Measurements from ENCODE around the gene CDKL2. TPM values are rescaled to one million over a fixed set of nuclear protein-coding genes. Genes with fewer than 3 reads are reported as not detected.

CDKL2 gene
- polyA plus RNA-seq, 1 donor (not counting 4 experiments of a cell fraction or from before 2014, with no cell fraction given), result 0.64 TPM

GRCh38 chr4:75555294-75556164 lies 74.8 kb downstream of the CDKL2 start, which contains the start of gene ODAPH:
TSS of gene ODAPH (plus strand) at chr4:75556066. CDS start at chr4:75556083, 17 bp downstream.
- H3K4me3 ChIP-seq (ENCODE audit: control insufficient read depth in 2 of 3, extremely low read depth in 1 of 3, insufficient read depth in 2 of 3, low read depth in 1 of 3, low read length in 3 of 3), result peak within 1 kb of the TSS in 2 of 3 experiments; percentile 30 to 48
- H2AFZ ChIP-seq (ENCODE audit: control insufficient read depth, low read length), result peak within 1 kb of the TSS; percentile 14
- dilution Hi-C loops (cut with MboI; ENCODE audit: extremely low pct_ligation_motif_present, low sequenced_read_pairs), result no loop called here
- FAIRE-seq (peak; percentile 99), DNase-seq (ENCODE audit: low read depth, low spot score) (no peak)
- peak within 1 kb of the TSS; percentile 36 for H3K27ac ChIP-seq (ENCODE audit: control insufficient read depth, insufficient read depth, low read length)
- no peaks in the 10 kb centered on the region for H3K36me3 ChIP-seq (ENCODE audit: control insufficient read depth in 2 of 2, extremely low read depth in 1 of 2, insufficient read depth in 2 of 2, low read length in 2 of 2)
- H3K9ac ChIP-seq (ENCODE audit: control insufficient read depth, extremely low read depth, insufficient read depth, low read length), result peak within 1 kb of the TSS; percentile 6
- no peaks in the 10 kb centered on the region for H3K79me2 ChIP-seq (ENCODE audit: control insufficient read depth, insufficient read depth, low read length)
- peaks cover 15% of the 10 kb centered on the region for H3K4me1 ChIP-seq (ENCODE audit: control insufficient read depth, extremely low read depth, insufficient read depth, low read length)
- no peaks in the 10 kb centered on the region for H3K27me3 ChIP-seq (ENCODE audit: control insufficient read depth, extremely low read depth, insufficient read depth, low read length)
- no peaks in the 10 kb centered on the region for H4K20me1 ChIP-seq (ENCODE audit: control insufficient read depth, extremely low read depth, insufficient read depth, low read length)
- no peak for TF ChIP-seq EZH2 (IDR thresholded peaks at IDR 0.05; ENCODE audit: low read length)
- peak in 2 of 3 experiments; percentile 19 for TF ChIP-seq CTCF (optimal IDR thresholded peaks at IDR 0.05 in 1 of 3, IDR thresholded peaks at IDR 0.05 in 1 of 3, conservative IDR thresholded peaks at IDR 0.05 in 1 of 3; ENCODE audit: extremely low read depth in 1 of 3, insufficient read depth in 2 of 3, low read length in 3 of 3)
- H3K9me1 ChIP-seq (ENCODE audit: control insufficient read depth, extremely low read depth, insufficient read depth, low read length), result no peaks in the 10 kb centered on the region
- H3K4me2 ChIP-seq (ENCODE audit: control insufficient read depth, extremely low read depth, insufficient read depth, low read depth, low read length), result peak within 1 kb of the TSS; percentile 82
- H3K9me3 ChIP-seq (ENCODE audit: control insufficient read depth, low read depth, low read length), result no peaks in the 10 kb centered on the region

GRCh38 chr4:75552452-75552851 lies 77.9 kb downstream of the CDKL2 start:
- H3K9me3 ChIP-seq (ENCODE audit: control insufficient read depth, low read depth, low read length), result no peaks in the 10 kb centered on the region
- no peaks in the 10 kb centered on the region for H3K9me1 ChIP-seq (ENCODE audit: control insufficient read depth, extremely low read depth, insufficient read depth, low read length)
- H3K27ac ChIP-seq (ENCODE audit: control insufficient read depth, insufficient read depth, low read length), result no peak overlapping the region
- no peaks in the 10 kb centered on the region for H3K36me3 ChIP-seq (ENCODE audit: control insufficient read depth in 2 of 2, extremely low read depth in 1 of 2, insufficient read depth in 2 of 2, low read length in 2 of 2)
- no peak overlapping the region for H2AFZ ChIP-seq (ENCODE audit: control insufficient read depth, low read length)
- no peak overlapping the region for H3K4me2 ChIP-seq (ENCODE audit: control insufficient read depth, extremely low read depth, insufficient read depth, low read depth, low read length)
- no peaks in the 10 kb centered on the region for H3K27me3 ChIP-seq (ENCODE audit: control insufficient read depth, extremely low read depth, insufficient read depth, low read length)
- DNase-seq (ENCODE audit: low read depth, low spot score) (no peak), FAIRE-seq (no peak)
- no peak overlapping the region for H3K9ac ChIP-seq (ENCODE audit: control insufficient read depth, extremely low read depth, insufficient read depth, low read length)
- H3K4me3 ChIP-seq (ENCODE audit: control insufficient read depth in 2 of 3, extremely low read depth in 1 of 3, insufficient read depth in 2 of 3, low read depth in 1 of 3, low read length in 3 of 3), result no peak overlapping the region
- no peak for TF ChIP-seq EZH2 (IDR thresholded peaks at IDR 0.05; ENCODE audit: low read length)
- TF ChIP-seq CTCF (optimal IDR thresholded peaks at IDR 0.05 in 1 of 3, IDR thresholded peaks at IDR 0.05 in 1 of 3, conservative IDR thresholded peaks at IDR 0.05 in 1 of 3; ENCODE audit: extremely low read depth in 1 of 3, insufficient read depth in 2 of 3, low read length in 3 of 3), result no peak
- H3K4me1 ChIP-seq (ENCODE audit: control insufficient read depth, extremely low read depth, insufficient read depth, low read length), result peaks cover 15% of the 10 kb centered on the region
- H3K79me2 ChIP-seq (ENCODE audit: control insufficient read depth, insufficient read depth, low read length), result no peaks in the 10 kb centered on the region
- dilution Hi-C loops (cut with MboI; ENCODE audit: extremely low pct_ligation_motif_present, low sequenced_read_pairs), result no loop called here
- no peaks in the 10 kb centered on the region for H4K20me1 ChIP-seq (ENCODE audit: control insufficient read depth, extremely low read depth, insufficient read depth, low read length)
